Measurements from ENCODE around the gene PRND. TPM values are rescaled to one million over a fixed set of nuclear protein-coding genes. Genes with fewer than 3 reads are reported as not detected.
"Not testable (repeated sequence)": the region's sequence is repeated elsewhere in the genome, so short reads cannot be mapped to it uniquely, and the experiment has no call there.

The PRND gene
- total RNA-seq, 1 donor from 2014 or later: 0.08 TPM

GRCh38 chr20:4771004-4771403 is 49.3 kb downstream of the PRND start:
- intact Hi-C loops (cut with DNase I): no loop called here
- no peak for DNase-seq (ENCODE audit: low spot score)

- DNase-seq (ENCODE audit: low spot score): no peak
- intact Hi-C loops (cut with DNase I): no loop called here
Measured at GRCh38 chr20:4772132-4772531, 50.4 kb downstream of the PRND start.

- intact Hi-C loops (cut with DNase I); DNase-seq (ENCODE audit: low spot score): not testable (repeated sequence)
Measured at GRCh38 chr20:4773014-4773413, 51.3 kb downstream of the PRND start.

GRCh38 chr20:4773736-4774135 is 52.0 kb downstream of the PRND start:
- intact Hi-C loops (cut with DNase I): no loop called here
- DNase-seq (ENCODE audit: low spot score): no peak

GRCh38 chr20:4774207-4774606 is 52.5 kb downstream of the PRND start:
- DNase-seq (ENCODE audit: low spot score): no peak
- intact Hi-C loops (cut with DNase I): no loop called here

- intact Hi-C loops (cut with DNase I): no loop called here
- DNase-seq (ENCODE audit: low spot score): no peak
Measured at GRCh38 chr20:4775322-4776078, 53.8 kb downstream of the PRND start.

- DNase-seq (ENCODE audit: low spot score): no peak
- intact Hi-C loops (cut with DNase I): no loop called here
Measured at GRCh38 chr20:4776079-4776630, 54.4 kb downstream of the PRND start.

Other genes starting within 250 kb of the PRND start
- 127 TPM for gene PRNP, start 35.5 kb upstream of the PRND start, total RNA-seq
- gene RASSF2, start 101.7 kb downstream of the PRND start, total RNA-seq: 2.5 TPM

All from cardiac septum (tissue), 1 donor.